DMS 273 (cell line): ENCODE data around the gene VHLL.

Experiments used
- DNase-seq: peaks from one replicate; lab custom pipeline; 2025; ENCODE audit not compliant: unreplicated experiment; lab: John Stamatoyannopoulos, UW

Gene VHLL

GRCh38 chr1:156291226-156292061, 7.7 kb downstream of the VHLL start:
- DNase-seq, result no peak

DNA sequence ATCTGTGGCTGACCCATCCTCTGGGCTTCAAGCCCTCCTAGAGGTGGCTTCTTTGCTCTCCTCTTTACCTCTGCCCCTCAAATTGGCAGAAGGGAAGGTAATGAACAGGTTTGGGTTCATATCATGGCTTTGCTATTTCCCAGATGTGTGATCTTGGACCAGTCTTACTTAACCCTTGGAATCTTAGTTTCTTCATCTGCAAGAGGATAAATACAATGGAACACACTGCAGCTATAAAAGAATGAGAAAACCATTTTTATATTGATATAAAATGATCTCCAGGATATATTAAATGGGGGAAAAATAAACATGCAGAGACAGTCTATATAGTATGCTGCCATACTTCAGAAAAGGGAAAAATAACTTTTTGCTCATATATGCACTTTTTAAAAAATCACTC, 9.2 kb downstream of the VHLL start:
- no peak for DNase-seq

GRCh38 chr1:156286061-156286460, 13.0 kb downstream of the VHLL start:
- DNase-seq, result no peak

DNA sequence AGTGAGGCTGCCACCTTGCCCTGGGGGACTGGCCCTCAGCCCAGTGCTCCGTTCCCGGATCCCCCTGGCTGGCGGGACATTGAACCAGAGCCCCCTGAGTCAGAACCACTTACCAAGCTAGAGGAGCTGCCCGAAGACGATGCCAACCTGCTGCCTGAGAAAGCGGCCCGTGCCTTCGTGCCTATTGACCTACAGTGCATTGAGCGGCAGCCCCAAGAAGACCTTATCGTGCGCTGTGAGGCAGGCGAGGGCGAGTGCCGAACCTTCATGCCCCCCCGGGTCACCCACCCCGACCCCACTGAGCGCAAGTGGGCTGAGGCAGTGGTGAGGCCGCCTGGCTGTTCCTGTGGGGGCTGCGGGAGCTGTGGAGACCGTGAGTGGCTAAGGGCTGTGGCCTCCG, 13.7 kb downstream of the VHLL start:
- DNase-seq, result no peak

- no peak for DNase-seq
Measured at GRCh38 chr1:156284757-156285156, 14.3 kb downstream of the VHLL start.

- no peak for DNase-seq
Measured at GRCh38 chr1:156284112-156284511, 15.0 kb downstream of the VHLL start, which contains the start of gene TMEM79. Gene TMEM79 (plus strand): TSS chr1:156284325. CDS start chr1:156285227, 902 bp downstream.

DNA sequence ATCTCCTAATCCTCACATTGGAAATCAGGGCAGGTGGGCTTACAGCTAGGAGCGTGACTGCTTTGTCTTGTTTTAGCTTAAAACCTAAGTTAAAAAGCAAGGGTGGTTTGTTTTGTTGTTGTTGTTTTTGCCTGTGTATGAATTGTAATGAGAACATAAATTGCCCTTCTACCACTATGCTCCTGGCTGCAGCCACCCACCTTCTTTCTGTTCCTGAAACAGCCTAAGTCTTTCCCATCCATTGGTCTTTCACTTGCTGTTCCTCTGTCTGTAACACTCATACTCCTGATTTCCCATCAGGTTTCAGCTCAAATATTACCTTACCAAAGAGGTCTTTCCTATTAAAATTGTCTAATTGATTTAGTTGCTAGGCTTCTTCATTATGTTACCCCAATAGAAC, 15.6 kb downstream of the VHLL start:
- DNase-seq, result no peak

- peak; percentile 100 for DNase-seq
Measured at GRCh38 chr1:156282479-156283222, 16.5 kb downstream of the VHLL start, which contains the start of gene SMG5. Gene SMG5 (minus strand): TSS chr1:156282825. CDS start chr1:156282680, 145 bp downstream.

DNA sequence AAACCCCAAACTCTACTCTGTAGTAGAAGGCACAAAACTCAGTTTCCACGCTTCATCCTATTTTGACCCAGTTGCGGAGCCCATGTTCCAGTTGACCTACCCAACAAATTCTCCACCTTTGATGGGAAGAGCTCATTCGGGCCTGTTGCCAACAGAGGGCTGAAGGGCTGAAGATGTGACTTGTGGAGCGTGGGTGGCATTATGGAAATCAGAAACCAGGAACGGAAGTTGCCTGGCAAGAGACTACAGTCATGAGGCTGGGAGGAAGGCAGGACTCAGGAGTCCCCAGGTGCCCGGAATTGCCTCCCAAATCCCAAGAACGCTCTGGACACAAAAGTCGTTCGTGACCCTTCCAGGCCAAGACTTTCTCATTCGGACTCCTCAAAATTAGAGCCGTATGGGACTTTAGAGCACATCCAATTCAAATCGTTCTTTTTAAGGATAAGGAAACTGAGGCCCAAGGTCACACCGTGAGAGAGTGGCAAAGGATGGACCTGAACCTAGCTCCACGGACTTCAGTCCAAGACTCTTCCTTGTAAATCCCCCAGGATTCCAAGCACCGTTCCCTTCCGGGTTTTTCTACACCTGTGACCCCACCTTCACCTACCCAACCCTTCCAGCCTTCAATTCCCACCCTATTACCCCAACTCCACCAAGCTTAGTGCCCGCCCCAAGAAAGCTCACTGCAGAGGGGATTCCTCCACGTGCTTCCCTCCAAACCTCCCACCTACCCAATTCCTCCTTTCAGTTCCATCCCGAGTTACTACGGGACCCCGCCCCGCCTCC, 17.2 kb downstream of the VHLL start:
- DNase-seq, result peak; percentile 77

DNA sequence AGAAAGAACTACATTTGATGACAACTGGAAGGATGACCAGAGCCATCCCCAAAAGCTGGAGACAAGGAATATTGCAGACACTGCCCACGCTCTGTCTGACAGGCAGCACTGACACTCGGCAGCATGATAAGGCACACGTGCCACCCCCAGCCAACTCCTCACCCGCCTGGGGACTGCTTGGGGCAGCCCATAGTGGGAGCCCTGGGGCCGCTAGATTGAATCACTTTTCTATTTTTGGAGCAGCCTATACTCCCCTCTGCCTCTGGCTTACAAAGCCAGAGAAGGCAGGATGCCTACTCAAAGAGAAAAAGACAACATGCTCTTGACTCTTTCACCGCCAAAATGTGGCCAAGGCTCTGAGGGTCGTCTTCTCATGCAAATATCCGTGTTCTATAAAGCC, 17.8 kb downstream of the VHLL start:
- peak; percentile 68 for DNase-seq

GRCh38 chr1:156279837-156280236, 19.3 kb downstream of the VHLL start:
- DNase-seq, result no peak

DNA sequence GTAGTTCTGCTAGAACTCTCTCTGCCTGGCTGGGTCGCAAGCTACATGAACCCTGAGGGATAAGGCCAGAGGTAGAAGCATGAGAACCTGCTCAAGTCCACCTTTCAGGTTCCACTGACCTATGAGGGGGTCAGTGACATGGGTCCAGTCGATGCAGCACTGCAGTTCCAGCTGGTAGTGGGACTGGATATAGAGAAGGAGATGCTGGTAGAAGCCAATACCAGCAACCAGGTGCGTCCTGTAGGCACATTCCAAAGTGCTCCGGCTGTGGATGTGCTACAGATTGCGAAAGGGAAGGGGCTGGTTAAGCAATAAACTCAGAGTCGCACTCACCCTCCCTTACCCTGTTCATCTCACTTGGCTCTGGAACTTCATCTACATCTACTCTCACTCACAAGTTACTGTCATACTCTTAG, 22.1 kb downstream of the VHLL start:
- no peak for DNase-seq

DNA sequence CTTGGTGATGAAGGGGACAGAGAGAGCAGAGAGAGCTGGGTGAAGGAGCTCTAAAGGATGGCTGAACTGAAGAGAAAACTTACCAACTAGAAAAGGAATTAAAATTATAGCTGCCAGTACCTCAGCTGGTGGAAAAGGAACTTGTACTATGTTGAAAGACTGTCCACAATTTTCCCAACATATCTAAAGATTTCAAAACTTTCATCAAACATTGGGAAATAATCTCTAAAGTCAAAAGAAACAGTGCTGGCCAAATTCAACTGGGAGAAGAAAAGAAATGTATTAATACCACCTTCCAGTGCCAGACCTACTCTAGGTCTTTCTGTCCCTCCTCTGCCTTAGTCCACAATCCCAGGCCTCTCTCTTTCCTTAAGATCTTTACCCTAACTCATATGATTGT, 22.6 kb downstream of the VHLL start:
- DNase-seq, result no peak

GRCh38 chr1:156270314-156270713, 28.8 kb downstream of the VHLL start:
- DNase-seq, result no peak

- DNase-seq, result no peak
Measured at GRCh38 chr1:156268336-156268735, 30.8 kb downstream of the VHLL start.

GRCh38 chr1:156266051-156266450, 33.1 kb downstream of the VHLL start:
- DNase-seq, result no peak

DNA sequence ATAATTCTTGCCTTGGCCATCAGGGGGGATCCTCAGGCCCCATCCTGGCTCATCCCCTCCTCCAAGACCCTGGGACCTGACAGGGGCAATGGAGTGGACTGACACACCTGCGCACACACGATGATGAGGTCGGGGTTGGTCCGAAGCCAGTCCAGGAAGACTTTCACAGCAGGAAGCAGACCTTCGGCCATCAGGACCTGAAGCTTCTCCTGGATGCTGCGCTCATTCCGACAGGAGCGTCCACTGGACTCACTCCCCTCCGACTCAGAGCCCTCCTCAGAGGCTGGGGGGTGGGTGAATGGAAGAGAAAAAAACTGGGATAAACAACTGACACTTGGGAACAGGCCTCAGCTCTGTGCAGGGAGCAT, 35.8 kb downstream of the VHLL start:
- DNase-seq, result no peak

DNA sequence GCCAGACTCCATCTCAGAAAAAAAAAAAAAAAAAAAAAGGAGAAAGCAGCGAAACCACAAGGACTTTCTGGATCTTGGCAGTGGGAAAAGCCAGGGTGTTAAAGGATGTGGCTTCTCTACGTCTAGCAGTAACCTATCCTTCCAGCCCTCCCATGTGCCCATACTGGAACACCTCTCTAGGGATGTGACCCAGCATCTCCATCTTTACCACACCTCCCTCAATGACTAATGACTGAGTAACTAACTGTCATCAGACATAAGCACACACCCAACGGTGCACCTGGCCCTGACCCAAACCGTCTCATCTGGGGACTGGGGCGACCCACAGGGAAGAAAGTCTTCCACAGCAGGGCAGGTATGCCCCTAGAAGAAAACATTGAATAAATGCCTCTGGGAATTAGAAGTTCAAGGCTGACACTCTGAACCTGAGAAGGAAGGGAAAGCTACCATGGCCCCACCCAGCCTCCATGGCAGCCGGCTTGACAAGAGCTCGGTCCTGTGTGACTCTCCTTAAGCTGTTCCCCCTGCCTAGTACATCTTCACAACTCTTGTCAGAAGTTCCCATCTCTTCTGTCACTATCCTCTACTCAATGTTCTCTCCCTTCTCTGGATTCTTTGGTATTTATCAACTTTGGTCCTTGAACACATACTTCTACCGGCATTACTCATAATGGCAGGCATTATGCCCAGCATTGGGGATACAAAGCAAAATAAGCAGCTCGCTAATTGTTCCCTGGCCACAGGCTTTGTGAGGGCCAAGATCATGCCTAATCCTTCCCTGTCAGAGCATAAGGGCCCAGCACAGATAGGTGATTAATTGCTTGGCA, 36.4 kb downstream of the VHLL start:
- DNase-seq, result no peak

GRCh38 chr1:156260896-156261295, 38.2 kb downstream of the VHLL start:
- DNase-seq, result no peak

DNA sequence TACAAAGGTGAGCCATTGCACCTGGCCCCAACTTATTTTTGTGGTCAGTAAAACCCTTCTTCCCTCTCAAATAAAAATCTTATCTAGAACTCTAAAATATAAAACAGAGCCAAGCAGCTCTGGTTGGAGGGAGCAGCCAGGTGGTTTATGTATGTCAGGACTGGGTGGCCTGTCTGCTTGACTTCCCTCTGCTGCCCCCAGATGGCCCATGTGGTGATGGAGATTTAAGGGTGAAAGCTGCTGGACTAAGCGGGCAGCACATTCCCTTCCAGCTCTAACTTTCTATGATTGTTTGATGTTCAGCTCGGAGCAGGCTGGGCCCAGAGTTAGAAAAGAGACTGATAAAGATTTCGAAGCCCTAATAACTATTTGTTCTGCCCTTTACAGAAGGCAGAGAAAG, 39.3 kb downstream of the VHLL start:
- DNase-seq, result peak; percentile 34

DNA sequence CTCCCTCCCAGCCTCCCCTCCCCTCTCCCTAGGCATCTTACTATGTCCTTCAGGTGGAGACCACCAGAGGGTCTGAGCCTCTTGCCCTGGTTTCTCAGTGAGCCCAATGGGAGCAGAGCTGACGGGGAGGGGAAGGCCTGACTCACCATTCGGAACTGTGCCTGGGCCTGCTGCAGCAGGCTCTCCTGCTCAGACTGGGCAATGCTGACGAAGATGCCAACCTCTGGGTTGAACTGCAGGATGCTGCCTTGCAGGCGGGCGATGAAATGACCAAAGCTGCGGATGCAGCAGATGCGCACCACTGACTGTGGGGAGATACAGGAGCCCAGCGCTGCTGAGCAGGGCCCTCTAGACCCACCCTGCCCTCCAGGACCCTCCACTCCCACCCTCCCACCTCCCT, 40.2 kb downstream of the VHLL start:
- DNase-seq, result no peak
